Keratinocyte (primary cell): ENCODE data around the gene SYT6. TPM values are rescaled to one million over a fixed set of nuclear protein-coding genes. Genes with fewer than 3 reads are reported as not detected.

Experiments used
- DNase-seq: peaks from one replicate; pipeline ENCODE4 v3.0.0-alpha.2; 2011; ENCODE audit warnings: low read depth, missing footprints, low spot score
- FAIRE-seq: peaks from 2 replicates; lab custom pipeline; 2011; peaks lifted over from hg19 to GRCh38; lab: Jason Lieb, UNC
- H2AFZ ChIP-seq: 2 replicates; pipeline ENCODE4 v1.6.0; 2012; ENCODE audit warnings: low read length, control low read depth, inconsistent platforms; ENCODE audit not compliant: control insufficient read depth
- H3K27ac ChIP-seq: 2 replicates; pipeline ENCODE4 v1.5.1; 2011; ENCODE audit warnings: low read length; ENCODE audit not compliant: control insufficient read depth, insufficient read depth
- H3K27me3 ChIP-seq: 3 replicates; pipeline ENCODE4 v1.6.0; 2011; ENCODE audit warnings: low read length; ENCODE audit not compliant: control insufficient read depth, insufficient read depth; ENCODE audit errors: extremely low read depth
- H3K36me3 ChIP-seq, 2 experiments: 2 replicates in 1 of 2; 3 replicates in 1 of 2; pipeline ENCODE4 v1.5.1; 2011; ENCODE audit warnings: low read length in 2 of 2, mild to moderate bottlenecking in 1 of 2; ENCODE audit not compliant: control insufficient read depth in 2 of 2, insufficient read depth in 2 of 2; ENCODE audit errors: extremely low read depth in 1 of 2
- H3K4me1 ChIP-seq: 3 replicates; pipeline ENCODE4 v1.5.1; 2011; ENCODE audit warnings: low read length; ENCODE audit not compliant: control insufficient read depth, insufficient read depth; ENCODE audit errors: extremely low read depth
- H3K4me2 ChIP-seq: 3 replicates; pipeline ENCODE4 v1.6.0; 2011; ENCODE audit warnings: low read depth, low read length; ENCODE audit not compliant: control insufficient read depth, insufficient read depth; ENCODE audit errors: extremely low read depth
- H3K4me3 ChIP-seq, 3 experiments: fragments of 200-600 bp in 1 of 3; sonication (generic) in 1 of 3; 2 replicates in 2 of 3; 3 replicates in 1 of 3; pipeline ENCODE4 v1.5.1; 2011 to 2016; ENCODE audit warnings: low read length in 3 of 3, mild to moderate bottlenecking in 3 of 3, control low read depth in 2 of 3, inconsistent platforms in 1 of 3, low read depth in 1 of 3, mixed read lengths in 1 of 3, mixed run types in 1 of 3, moderate library complexity in 1 of 3; ENCODE audit not compliant: control insufficient read depth in 2 of 3, insufficient read depth in 2 of 3; ENCODE audit errors: extremely low read depth in 1 of 3
- H3K79me2 ChIP-seq: 2 replicates; pipeline ENCODE4 v1.6.0; 2012; ENCODE audit warnings: low read length; ENCODE audit not compliant: control insufficient read depth, insufficient read depth
- H3K9ac ChIP-seq: 3 replicates; pipeline ENCODE4 v1.6.0; 2011; ENCODE audit warnings: low read length; ENCODE audit not compliant: control insufficient read depth, insufficient read depth; ENCODE audit errors: extremely low read depth
- H3K9me1 ChIP-seq: 3 replicates; pipeline ENCODE4 v1.6.0; 2011; ENCODE audit warnings: low read length; ENCODE audit not compliant: control insufficient read depth, insufficient read depth; ENCODE audit errors: extremely low read depth
- H3K9me3 ChIP-seq: 2 replicates; pipeline ENCODE4 v1.5.1; 2012; ENCODE audit warnings: low read depth, low read length; ENCODE audit not compliant: control insufficient read depth
- H4K20me1 ChIP-seq: 3 replicates; pipeline ENCODE4 v1.6.0; 2011; ENCODE audit warnings: low read length; ENCODE audit not compliant: control insufficient read depth, insufficient read depth; ENCODE audit errors: extremely low read depth
- EZH2 ChIP-seq: IDR thresholded peaks from one replicate; pipeline ENCODE4 v1.6.1; 2012; ENCODE audit warnings: inconsistent platforms, mild to moderate bottlenecking, low read length, moderate library complexity
- dilution Hi-C: fragments of 300-500 bp; cut with MboI; formaldehyde crosslinking; loops from one replicate; pipeline ENCODE4 v1.7.0; 2020; ENCODE audit warnings: low sequenced_read_pairs; ENCODE audit not compliant: extremely low pct_ligation_motif_present
- polyA plus RNA-seq, 5 experiments: library from polyadenylated mRNA; depleted of rRNA in 3 of 5; stranded (reverse) in 3 of 5; stranded (forward) in 1 of 5; unstranded in 1 of 5; fragments of >200 nt; gene quantifications; 1 replicate in 1 of 5; 2 replicates in 3 of 5; 3 replicates in 1 of 5; pipeline versions ENCODE4 v1.2.1 to v1.2.3, GENCODE V29; 2011 to 2012; ENCODE audit warnings: missing spikeins in 2 of 5, low read depth in 1 of 5, low replicate concordance in 1 of 5
- TF ChIP-seq, protein P1 (sequence below), 3 experiments: IDR thresholded peaks in 1 of 3; conservative IDR thresholded peaks in 1 of 3; optimal IDR thresholded peaks in 1 of 3; 2 replicates in 2 of 3; 3 replicates in 1 of 3; pipeline versions ENCODE3 to v1.5.1; 2011; ENCODE audit warnings: low read length in 3 of 3, mild to moderate bottlenecking in 3 of 3, moderate library complexity in 2 of 3, control low read depth in 1 of 3, inconsistent platforms in 1 of 3; ENCODE audit not compliant: insufficient read depth in 2 of 3; ENCODE audit errors: extremely low read depth in 1 of 3

The SYT6 gene
- polyA plus RNA-seq, 1 donor (not counting 4 experiments of a cell fraction or from before 2014, with no cell fraction given), result not detected

DNA sequence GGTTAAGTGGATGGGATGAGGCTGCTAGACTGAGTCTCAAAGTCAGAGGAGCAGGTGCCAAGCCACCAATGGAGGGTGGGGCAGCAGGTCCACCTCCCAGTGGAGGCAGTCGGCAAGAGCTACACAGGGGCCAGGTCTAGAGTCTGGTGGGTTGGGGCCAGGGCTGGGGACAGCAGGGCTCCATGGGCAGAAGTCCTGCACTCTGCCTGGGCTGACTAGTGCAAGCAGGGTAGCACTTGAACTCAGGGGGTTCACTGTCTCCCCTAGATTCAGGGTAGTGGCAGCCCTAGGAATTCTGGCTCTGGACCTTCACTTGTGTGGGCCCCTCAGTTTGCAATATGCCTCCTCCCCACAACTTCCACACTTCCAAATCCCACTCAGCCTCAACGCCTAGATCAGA is 66.2 kb downstream of the SYT6 start:
- peaks cover 24% of the 10 kb centered on the region for H3K4me1 ChIP-seq

DNA sequence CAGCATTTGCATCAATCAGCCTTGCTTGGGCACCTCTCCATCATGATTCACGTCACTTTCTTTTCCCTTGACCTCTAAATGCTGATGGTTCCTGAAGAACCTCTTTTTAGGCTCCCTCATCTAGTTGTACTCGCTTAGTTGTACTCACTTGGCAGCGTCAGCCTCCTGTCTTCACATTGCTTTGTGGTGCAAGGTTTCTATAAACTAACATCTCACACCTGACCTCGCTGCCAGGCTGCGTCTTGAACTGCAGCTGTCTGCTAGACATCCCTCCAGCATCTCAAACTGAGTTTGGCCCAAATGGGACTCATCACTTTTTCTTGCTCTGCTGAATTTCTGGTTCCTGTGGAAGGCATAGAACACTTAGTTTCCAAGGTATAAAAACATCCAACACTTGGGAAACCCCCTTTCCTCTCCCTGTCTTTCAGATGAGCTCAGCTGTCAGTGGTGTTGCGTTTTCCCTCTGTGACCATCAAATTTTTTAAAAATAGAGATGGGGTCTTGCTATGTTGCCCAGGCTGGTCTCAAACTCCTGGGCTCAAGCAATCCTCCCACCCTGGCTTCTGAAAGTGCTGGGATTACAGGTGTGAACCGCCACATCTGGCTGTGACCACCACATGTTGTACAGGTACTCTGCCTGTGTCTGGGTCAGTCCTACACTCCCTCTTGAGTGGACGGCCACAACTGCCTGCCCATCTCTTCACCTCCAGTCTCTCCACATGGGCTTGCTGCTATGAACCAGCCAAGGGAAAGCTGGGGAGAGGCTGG is 66.9 kb downstream of the SYT6 start:
- Histone ChIP-seq H3K9me3 (no peaks in the 10 kb centered on the region), H3K79me2 (no peaks in the 10 kb centered on the region), H2AFZ (no peak overlapping the region), H3K36me3 (no peaks in the 10 kb centered on the region), H3K4me2 (no peak overlapping the region), H3K4me1 (peaks cover 31% of the 10 kb centered on the region), H3K4me3 (no peak overlapping the region), H3K27ac (no peak overlapping the region), H3K9ac (no peak overlapping the region), H3K9me1 (no peaks in the 10 kb centered on the region), H4K20me1 (no peaks in the 10 kb centered on the region), H3K27me3 (no peaks in the 10 kb centered on the region)
- TF ChIP-seq EZH2, result no peak
- TF ChIP-seq, protein P1, sequence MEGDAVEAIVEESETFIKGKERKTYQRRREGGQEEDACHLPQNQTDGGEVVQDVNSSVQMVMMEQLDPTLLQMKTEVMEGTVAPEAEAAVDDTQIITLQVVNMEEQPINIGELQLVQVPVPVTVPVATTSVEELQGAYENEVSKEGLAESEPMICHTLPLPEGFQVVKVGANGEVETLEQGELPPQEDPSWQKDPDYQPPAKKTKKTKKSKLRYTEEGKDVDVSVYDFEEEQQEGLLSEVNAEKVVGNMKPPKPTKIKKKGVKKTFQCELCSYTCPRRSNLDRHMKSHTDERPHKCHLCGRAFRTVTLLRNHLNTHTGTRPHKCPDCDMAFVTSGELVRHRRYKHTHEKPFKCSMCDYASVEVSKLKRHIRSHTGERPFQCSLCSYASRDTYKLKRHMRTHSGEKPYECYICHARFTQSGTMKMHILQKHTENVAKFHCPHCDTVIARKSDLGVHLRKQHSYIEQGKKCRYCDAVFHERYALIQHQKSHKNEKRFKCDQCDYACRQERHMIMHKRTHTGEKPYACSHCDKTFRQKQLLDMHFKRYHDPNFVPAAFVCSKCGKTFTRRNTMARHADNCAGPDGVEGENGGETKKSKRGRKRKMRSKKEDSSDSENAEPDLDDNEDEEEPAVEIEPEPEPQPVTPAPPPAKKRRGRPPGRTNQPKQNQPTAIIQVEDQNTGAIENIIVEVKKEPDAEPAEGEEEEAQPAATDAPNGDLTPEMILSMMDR (optimal IDR thresholded peaks at IDR 0.05 in 1 of 3, IDR thresholded peaks at IDR 0.05 in 1 of 3, conservative IDR thresholded peaks at IDR 0.05 in 1 of 3; ENCODE audit: extremely low read depth in 1 of 3, insufficient read depth in 2 of 3, low read length in 3 of 3), result no peak
- dilution Hi-C loops, result no loop called here
- no peak for DNase-seq
- no peak for FAIRE-seq

More for the DNA sequence above, 66.2 kb downstream of the SYT6 start:
- no peaks in the 10 kb centered on the region for H3K27me3 ChIP-seq
- H2AFZ ChIP-seq, result no peak overlapping the region
- H3K36me3 ChIP-seq, result no peaks in the 10 kb centered on the region
- H3K79me2 ChIP-seq, result no peaks in the 10 kb centered on the region
- H3K9ac ChIP-seq, result no peak overlapping the region
- no peak for FAIRE-seq
- TF ChIP-seq, protein P1 (optimal IDR thresholded peaks at IDR 0.05 in 1 of 3, IDR thresholded peaks at IDR 0.05 in 1 of 3, conservative IDR thresholded peaks at IDR 0.05 in 1 of 3; ENCODE audit: extremely low read depth in 1 of 3, insufficient read depth in 2 of 3, low read length in 3 of 3), result no peak
- TF ChIP-seq EZH2, result no peak
- H3K4me2 ChIP-seq, result no peak overlapping the region
- no peaks in the 10 kb centered on the region for H3K9me3 ChIP-seq
- H3K27ac ChIP-seq, result no peak overlapping the region
- H4K20me1 ChIP-seq, result no peaks in the 10 kb centered on the region
- dilution Hi-C loops, result no loop called here
- no peak overlapping the region for H3K4me3 ChIP-seq
- no peaks in the 10 kb centered on the region for H3K9me1 ChIP-seq
- no peak for DNase-seq
